ENCODE data around the gene ZNRF2. TPM values are rescaled to one million over a fixed set of nuclear protein-coding genes. Genes with fewer than 3 reads are reported as not detected.

ZNRF2 gene
- polyA plus RNA-seq, 1 experiment, result 0.74 TPM

- Histone ChIP-seq H3K9me3 (ENCODE audit: control insufficient read depth, insufficient read depth, low read length) (peaks cover 4% of the 10 kb centered on the region; the same call in 1 of the 2 replicates), H3K27me3 (ENCODE audit: control insufficient read depth, insufficient read depth, low read length) (no peaks in the 10 kb centered on the region), H3K27ac (ENCODE audit: low read depth, low read length) (no peak overlapping the region), H3K4me3 (ENCODE audit: low read depth, low read length) (no peak overlapping the region)
- CTCF ChIA-PET, result interaction anchor here (2.5 to 3.0 kb wide), 2 partner anchors 133 to 137 kb away, joined by 16 to 54 read pairs; no protein-coding TSS in a partner anchor
- DNase-seq (ENCODE audit: low read depth, low spot score), result no peak
- POLR2A ChIA-PET, result no interaction called here
- no peak for TF ChIP-seq CTCF (IDR thresholded peaks at IDR 0.05; ENCODE audit: low read depth, low read length)
Measured at GRCh38 chr7:30411897-30412296, 127.5 kb downstream of the ZNRF2 start.

GRCh38 chr7:30412782-30413504 is 128.5 kb downstream of the ZNRF2 start:
- peak; percentile 60 for TF ChIP-seq CTCF (IDR thresholded peaks at IDR 0.05; ENCODE audit: low read depth, low read length)
- Histone ChIP-seq H3K4me3 (ENCODE audit: low read depth, low read length) (no peak overlapping the region), H3K27ac (ENCODE audit: low read depth, low read length) (no peak overlapping the region), H3K27me3 (ENCODE audit: control insufficient read depth, insufficient read depth, low read length) (no peaks in the 10 kb centered on the region), H3K9me3 (ENCODE audit: control insufficient read depth, insufficient read depth, low read length) (peaks cover 4% of the 10 kb centered on the region; the same call in 1 of the 2 replicates)
- DNase-seq (ENCODE audit: low read depth, low spot score), result peak; percentile 61
- ChIA-PET CTCF (interaction anchor here (0.6 to 3.0 kb wide), 18 partner anchors 9 to 442 kb away, joined by 3 to 54 read pairs (median 3); no protein-coding TSS in a partner anchor), POLR2A (no interaction called here)

GRCh38 chr7:30413864-30414263 is 129.5 kb downstream of the ZNRF2 start:
- DNase-seq (ENCODE audit: low read depth, low spot score), result no peak
- ChIA-PET CTCF (interaction anchor here (0.8 to 3.0 kb wide), 13 partner anchors 12 to 352 kb away, joined by 3 to 54 read pairs (median 4); no protein-coding TSS in a partner anchor), POLR2A (no interaction called here)
- TF ChIP-seq CTCF (IDR thresholded peaks at IDR 0.05; ENCODE audit: low read depth, low read length), result no peak
- Histone ChIP-seq H3K27me3 (ENCODE audit: control insufficient read depth, insufficient read depth, low read length) (no peaks in the 10 kb centered on the region), H3K9me3 (ENCODE audit: control insufficient read depth, insufficient read depth, low read length) (peaks cover 4% of the 10 kb centered on the region; the same call in 1 of the 2 replicates), H3K4me3 (ENCODE audit: low read depth, low read length) (no peak overlapping the region), H3K27ac (ENCODE audit: low read depth, low read length) (no peak overlapping the region)

Small RNAs within 50 kb of the gene (small RNA-seq; reads per million reads assigned to genes)
- gene MIR550A1 (ENCODE audit: insufficient read length, low read depth), result not detected

Other genes with a start within 250 kb of the ZNRF2 start
- 5.9 and 6.7 TPM in 2 replicates for gene MTURN, start 149.6 kb upstream of the ZNRF2 start, polyA plus RNA-seq (2011; rRNA removed)
- gene NOD1, start 194.2 kb downstream of the ZNRF2 start, polyA plus RNA-seq (2011; rRNA removed), result 3.3 and 3.5 TPM in 2 replicates
- 19.8 and 24.4 TPM in 2 replicates for gene GGCT, start 220.2 kb downstream of the ZNRF2 start, polyA plus RNA-seq (2011; rRNA removed)

Data from AG04450 (cell line).